HG03108 (cell line): ENCODE results near the gene ZRANB2.

ENCODE experiments used
- ATAC-seq: cut with Tn5 transposase; IDR thresholded peaks from one replicate; pipeline ENCODE4 v1.9.1; 2021; ENCODE audit warnings: moderate library complexity; ENCODE audit not compliant: unreplicated experiment

The ZRANB2 gene

DNA sequence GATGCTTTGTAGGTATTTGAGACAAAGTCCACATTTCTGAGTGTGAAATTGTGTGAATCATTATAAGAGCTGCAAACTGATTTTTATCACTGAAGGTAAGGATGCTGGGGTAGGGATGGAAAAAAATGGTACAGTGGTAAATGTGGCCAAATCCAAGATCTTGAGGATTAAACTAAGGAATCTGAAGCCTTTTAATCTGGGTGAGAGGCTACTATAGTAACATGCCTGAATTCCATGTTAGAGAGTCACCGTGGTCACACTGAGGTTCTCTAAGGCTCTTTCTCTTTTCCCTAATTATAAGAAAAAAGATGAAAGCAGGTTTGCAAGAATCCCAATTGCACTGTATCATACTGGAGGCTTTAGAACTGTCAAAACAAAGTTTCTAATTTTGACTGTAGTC is 50.8 kb downstream of the ZRANB2 start:
- no peak for ATAC-seq

DNA sequence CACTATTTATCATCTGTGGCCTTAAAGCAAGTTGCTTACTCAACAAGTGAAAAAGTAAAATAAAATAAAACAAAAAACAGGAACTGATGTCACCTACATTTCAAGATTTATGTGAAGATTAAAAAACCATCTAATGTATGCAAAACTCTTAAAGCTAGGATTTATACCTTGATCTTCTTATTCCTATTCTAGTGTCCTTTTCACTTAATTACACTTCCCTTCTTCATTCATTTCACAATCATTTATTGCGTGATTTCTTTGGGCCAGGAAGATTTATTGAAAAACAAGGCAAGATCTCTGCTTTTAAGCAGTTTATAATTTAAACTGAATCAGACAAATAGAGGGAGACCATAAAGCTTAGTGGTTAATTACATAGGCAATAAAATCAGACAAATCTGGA is 51.9 kb downstream of the ZRANB2 start:
- no peak for ATAC-seq

DNA sequence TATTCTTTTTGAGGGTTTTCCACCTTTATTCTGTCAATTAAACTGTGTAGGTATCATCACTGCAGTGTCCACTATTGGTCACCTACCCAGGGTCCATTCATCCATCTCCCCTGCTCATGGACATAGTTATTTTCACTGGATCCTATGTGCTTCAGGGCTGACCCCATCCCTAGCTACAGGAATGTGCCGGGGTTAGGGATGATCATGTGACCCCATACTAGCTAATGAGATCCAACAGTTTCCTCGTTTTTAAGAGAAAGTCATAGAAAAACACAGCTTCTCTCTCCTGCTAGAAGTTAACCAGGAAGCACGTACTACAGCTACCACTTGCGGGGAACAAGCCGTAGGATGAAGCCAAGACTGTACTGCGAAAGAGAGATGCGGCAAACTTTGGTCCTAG is 52.8 kb downstream of the ZRANB2 start:
- no peak for ATAC-seq

DNA sequence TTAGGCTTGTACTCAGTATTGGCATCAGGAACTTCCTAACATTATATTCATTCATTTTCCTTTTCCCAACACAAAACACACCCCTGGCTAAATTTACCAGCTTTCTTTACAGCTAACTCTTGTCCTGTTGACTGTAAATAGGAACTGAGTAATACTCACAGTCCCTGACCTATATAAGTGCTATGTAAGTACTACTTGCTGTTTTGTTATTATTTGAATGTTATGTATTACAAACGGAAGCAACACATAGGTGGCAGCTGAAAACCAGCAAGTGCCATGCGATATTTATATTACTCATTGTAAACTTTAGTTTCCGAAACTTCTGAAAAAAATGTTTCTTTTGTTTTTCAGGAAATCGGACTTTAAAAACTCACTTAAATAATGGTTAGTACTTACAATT is 54.7 kb downstream of the ZRANB2 start:
- ATAC-seq, result no peak

DNA sequence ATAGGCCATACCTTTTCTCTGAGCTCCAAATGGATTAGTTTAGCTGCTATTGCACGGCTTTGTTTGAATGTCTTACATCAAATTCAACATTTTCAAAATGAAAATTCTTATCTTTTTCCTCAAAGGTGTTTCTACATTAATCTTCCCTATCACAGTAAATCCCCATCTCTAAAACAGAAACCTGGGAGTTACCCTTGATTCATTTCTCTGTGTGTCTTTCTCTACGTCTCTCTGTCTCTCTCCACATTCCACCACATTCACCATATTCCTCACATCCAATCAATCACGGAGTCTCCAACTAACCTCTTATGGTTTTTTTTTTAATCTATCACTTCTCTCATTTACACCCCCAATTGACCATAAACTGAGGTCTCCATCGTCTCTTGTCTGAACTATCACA is 57.3 kb downstream of the ZRANB2 start:
- ATAC-seq, result no peak

DNA sequence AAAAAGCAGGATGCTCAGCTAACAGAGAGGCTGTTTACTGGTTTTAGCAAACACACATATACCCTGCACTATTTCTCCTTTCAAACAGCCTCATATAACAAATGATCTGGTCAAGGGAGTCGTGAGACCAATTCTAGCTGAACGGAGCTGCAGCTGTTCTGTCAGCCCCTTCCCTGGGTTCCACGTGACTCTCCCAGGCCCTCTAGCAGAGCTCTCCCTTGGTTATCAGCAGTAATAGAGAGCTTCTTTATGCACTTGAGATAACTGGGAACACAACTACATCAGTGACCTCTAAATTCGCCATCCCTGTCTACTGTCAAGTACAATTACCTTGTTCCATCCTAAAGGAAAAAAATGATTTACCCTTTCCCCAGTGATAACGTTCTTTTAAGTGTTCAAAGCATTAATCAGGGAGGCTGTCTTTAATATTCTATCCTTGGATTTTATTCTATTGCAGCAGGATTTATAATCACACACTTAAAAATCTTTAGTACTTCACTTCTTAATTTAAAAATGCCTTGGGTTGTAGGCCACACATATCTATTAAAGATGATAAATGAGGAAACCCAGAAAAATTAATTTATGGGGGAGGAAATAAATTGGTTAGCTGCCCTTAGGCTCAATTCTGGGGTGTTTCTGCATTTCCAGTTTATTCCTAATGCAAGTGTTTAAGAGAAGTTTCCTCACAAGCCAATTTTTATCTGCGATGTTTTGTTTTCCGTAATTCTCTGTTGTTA is 61.4 kb downstream of the ZRANB2 start:
- no peak for ATAC-seq

DNA sequence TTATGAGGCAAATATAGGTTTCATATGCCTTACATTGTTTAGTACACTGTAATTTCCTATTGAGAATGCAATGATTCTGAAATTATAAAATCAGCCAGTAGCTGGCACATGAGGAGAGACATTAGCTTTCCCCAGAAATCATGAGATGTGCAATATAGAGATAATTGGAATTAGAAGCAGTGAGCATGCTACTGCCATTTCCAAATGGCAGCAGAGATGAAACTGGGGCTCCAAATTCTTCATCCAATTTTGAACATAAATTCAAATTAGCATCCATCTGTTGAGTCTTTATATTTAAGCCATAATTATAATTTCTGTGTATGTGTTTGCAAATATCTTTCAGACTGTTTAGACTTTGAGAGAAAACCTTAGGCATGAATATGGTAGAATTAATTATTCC is 62.0 kb downstream of the ZRANB2 start:
- ATAC-seq, result no peak

DNA sequence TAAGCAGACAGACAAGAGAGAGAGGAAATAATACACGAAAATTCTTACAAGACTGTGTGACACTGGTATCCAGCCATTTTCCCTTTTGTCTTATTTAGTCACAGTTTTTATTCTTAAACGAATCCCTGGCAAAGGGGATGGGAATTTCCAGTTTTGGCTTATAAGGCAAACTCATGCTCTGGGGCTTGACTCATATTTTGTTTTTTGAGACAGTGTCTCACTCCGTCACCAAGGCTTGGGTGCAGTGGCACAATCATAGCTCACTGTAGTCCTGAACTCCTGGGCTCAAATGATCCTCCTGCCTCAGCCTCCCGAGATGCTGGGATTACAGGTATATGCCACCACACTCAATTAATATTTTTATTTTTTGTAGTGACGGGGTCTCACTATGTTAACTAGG is 65.1 kb downstream of the ZRANB2 start:
- no peak for ATAC-seq

DNA sequence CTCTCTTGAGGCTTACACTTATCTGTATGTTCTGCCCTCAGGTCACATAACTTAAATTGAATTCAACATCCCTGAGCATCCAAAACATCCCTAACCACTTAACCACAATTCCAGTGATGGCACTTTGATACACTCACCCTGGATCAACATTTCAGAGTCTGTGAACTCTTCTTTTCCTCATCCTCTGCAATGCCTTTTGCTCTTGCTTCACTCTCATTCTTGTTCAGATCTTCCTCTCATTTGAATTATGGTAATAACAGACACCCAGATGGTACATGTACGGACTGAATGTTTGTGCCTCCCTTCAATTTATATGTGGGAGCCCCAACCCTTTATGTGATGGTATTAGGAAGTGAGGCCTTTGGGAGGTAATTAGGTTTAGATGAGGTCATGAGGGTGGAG is 66.7 kb downstream of the ZRANB2 start:
- ATAC-seq, result no peak
